Sigmoid colon (tissue), 3 donors: Measurements from ENCODE around the gene USH2A.

Experiments
- POLR2A ChIP-seq, 2 donors: fragments of 450-650 bp; IDR thresholded peaks; one replicate each; pipeline ENCODE4 v1.6.1; 2016; ENCODE audit warnings: antibody characterized with exemption in 2 of 2, mild to moderate bottlenecking in 2 of 2, moderate library complexity in 2 of 2
- TF ChIP-seq, protein P1 (sequence below), 4 experiments: fragments of 450-650 bp in 3 of 4; fragments of 200-600 bp in 1 of 4; IDR thresholded peaks; one replicate each; pipeline ENCODE4 v1.5.1; 2016 to 2019; ENCODE audit warnings: antibody characterized with exemption in 4 of 4, mild to moderate bottlenecking in 3 of 4, moderate library complexity in 2 of 4

- TF ChIP-seq, protein P1, sequence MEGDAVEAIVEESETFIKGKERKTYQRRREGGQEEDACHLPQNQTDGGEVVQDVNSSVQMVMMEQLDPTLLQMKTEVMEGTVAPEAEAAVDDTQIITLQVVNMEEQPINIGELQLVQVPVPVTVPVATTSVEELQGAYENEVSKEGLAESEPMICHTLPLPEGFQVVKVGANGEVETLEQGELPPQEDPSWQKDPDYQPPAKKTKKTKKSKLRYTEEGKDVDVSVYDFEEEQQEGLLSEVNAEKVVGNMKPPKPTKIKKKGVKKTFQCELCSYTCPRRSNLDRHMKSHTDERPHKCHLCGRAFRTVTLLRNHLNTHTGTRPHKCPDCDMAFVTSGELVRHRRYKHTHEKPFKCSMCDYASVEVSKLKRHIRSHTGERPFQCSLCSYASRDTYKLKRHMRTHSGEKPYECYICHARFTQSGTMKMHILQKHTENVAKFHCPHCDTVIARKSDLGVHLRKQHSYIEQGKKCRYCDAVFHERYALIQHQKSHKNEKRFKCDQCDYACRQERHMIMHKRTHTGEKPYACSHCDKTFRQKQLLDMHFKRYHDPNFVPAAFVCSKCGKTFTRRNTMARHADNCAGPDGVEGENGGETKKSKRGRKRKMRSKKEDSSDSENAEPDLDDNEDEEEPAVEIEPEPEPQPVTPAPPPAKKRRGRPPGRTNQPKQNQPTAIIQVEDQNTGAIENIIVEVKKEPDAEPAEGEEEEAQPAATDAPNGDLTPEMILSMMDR (IDR thresholded peaks at IDR 0.05), result no peak
- TF ChIP-seq POLR2A (IDR thresholded peaks at IDR 0.05), result no peak
Observed at GRCh38 chr1:215844266-215844665, 579.0 kb downstream of the USH2A start.
